HG03039 (cell line): ENCODE data around the gene ZNF35.
A peak's percentile ranks its signal among the peaks of the same experiment; 100 is the strongest.
"Not testable (repeated sequence)": the region's sequence is repeated elsewhere in the genome, so short reads cannot be mapped to it uniquely, and the experiment has no call there.

Experiments used
- ATAC-seq: cut with Tn5 transposase; IDR thresholded peaks from one replicate; pipeline ENCODE4 v1.9.1; 2021; ENCODE audit warnings: mild to moderate bottlenecking, moderate library complexity; ENCODE audit not compliant: unreplicated experiment

Gene ZNF35

GRCh38 chr3:44648564-44649229 lies at the start of gene ZNF35:
Gene ZNF35 (plus strand): TSS chr3:44648732. CDS start chr3:44651068, 2,336 bp downstream.
- ATAC-seq: peak; percentile 94

GRCh38 chr3:44601749-44602148 lies 46.8 kb upstream of the ZNF35 start:
- ATAC-seq: no peak

- no peak for ATAC-seq
Measured at GRCh38 chr3:44612678-44613077, 35.9 kb upstream of the ZNF35 start.

- ATAC-seq: peak; percentile 89
Measured at GRCh38 chr3:44624749-44625480, 23.6 kb upstream of the ZNF35 start, which contains the start of gene ZNF197. Gene ZNF197 (plus strand): TSS chr3:44625036. CDS start chr3:44629155, 4,119 bp downstream.

GRCh38 chr3:44628716-44629115 lies 19.8 kb upstream of the ZNF35 start:
- ATAC-seq: no peak

- ATAC-seq: no peak
Measured at GRCh38 chr3:44632193-44632592, 16.3 kb upstream of the ZNF35 start.

GRCh38 chr3:44642337-44642736 lies 6.2 kb upstream of the ZNF35 start:
- ATAC-seq: no peak

GRCh38 chr3:44643024-44643423 lies 5.5 kb upstream of the ZNF35 start:
- no peak for ATAC-seq

GRCh38 chr3:44647771-44648170 lies 761 bp upstream of the ZNF35 start:
- ATAC-seq: no peak

- no peak for ATAC-seq
Measured at GRCh38 chr3:44649709-44650108, 1.2 kb downstream of the ZNF35 start.

GRCh38 chr3:44654039-44654438 lies 5.5 kb downstream of the ZNF35 start:
- ATAC-seq: no peak

GRCh38 chr3:44659015-44659414 lies 10.5 kb downstream of the ZNF35 start:
- ATAC-seq: no peak

- no peak for ATAC-seq
Measured at GRCh38 chr3:44659434-44659833, 10.9 kb downstream of the ZNF35 start.

GRCh38 chr3:44661189-44661588 lies 12.7 kb downstream of the ZNF35 start:
- no peak for ATAC-seq

GRCh38 chr3:44665173-44665572 lies 16.6 kb downstream of the ZNF35 start:
- ATAC-seq: no peak

GRCh38 chr3:44666346-44666745 lies 17.8 kb downstream of the ZNF35 start:
- ATAC-seq: no peak

- no peak for ATAC-seq
Measured at GRCh38 chr3:44669760-44670159, 21.2 kb downstream of the ZNF35 start.

- ATAC-seq: not testable (repeated sequence)
Measured at GRCh38 chr3:44673466-44673865, 24.9 kb downstream of the ZNF35 start.

- ATAC-seq: no peak
Measured at GRCh38 chr3:44674211-44674610, 25.7 kb downstream of the ZNF35 start.

- ATAC-seq: no peak
Measured at GRCh38 chr3:44678480-44679116, 30.1 kb downstream of the ZNF35 start.

GRCh38 chr3:44680921-44681455 lies 32.5 kb downstream of the ZNF35 start:
- ATAC-seq: no peak
